IPS DF 4.7 (cell line): ENCODE measurements around the gene TCEAL4.
"Not testable (repeated sequence)": the region's sequence is repeated elsewhere in the genome, so short reads cannot be mapped to it uniquely, and the experiment has no call there.

Source experiments
- DNase-seq: peaks from one replicate; pipeline ENCODE4 v3.0.0-alpha.2; 2013; ENCODE audit warnings: low spot score; ENCODE audit errors: extremely low read depth

TCEAL4 gene

DNA sequence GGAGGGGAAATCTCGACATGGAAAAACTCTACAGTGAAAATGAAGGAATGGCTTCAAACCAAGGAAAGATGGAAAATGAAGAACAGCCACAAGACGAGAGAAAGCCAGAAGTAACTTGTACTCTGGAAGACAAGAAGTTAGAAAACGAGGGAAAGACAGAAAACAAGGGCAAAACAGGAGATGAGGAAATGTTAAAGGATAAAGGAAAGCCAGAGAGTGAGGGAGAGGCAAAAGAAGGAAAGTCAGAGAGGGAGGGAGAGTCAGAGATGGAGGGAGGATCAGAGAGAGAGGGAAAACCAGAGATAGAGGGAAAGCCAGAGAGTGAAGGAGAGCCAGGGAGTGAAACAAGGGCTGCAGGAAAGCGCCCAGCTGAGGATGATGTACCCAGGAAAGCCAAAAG is 1.3 kb downstream of the TCEAL4 start:
- no peak for DNase-seq

DNA sequence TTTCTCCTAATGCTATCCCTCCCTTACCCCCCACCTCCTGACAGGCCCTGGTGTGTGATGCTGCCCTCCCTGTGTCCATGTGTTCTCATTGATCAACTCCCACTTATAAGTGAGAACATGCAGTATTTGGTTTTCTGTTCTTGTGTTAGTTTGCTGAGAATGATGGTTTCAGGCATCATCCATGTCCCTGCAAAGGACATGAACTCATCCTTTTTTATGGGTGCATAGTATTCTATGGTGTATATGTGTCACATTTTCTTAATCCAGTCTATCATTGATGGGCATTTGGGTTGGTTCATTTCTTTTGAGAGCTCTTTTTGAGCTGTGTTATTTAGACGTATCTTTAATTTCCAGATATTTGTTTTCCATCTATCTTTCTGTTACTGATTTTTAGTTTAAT is 7.0 kb downstream of the TCEAL4 start:
- not testable (repeated sequence) for DNase-seq

DNA sequence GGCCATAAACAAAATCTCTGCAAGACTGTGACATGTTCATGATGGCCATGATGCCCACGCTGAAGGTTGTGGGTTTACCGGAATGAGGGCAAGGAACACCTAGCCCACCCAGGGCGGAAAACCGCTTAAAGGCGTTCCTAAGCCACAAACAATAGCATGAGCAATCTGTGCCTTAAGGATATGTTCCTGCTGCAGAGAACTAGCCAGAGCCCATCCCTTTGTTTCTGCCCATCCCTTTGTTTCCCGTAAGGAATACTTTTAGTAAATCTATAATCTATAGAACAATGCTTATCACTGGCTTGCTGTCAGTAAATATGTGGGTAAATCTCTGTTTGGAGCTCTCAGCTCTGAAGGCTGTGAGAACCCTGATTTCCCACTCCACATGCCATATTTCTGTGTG is 9.9 kb downstream of the TCEAL4 start:
- DNase-seq = not testable (repeated sequence)

DNA sequence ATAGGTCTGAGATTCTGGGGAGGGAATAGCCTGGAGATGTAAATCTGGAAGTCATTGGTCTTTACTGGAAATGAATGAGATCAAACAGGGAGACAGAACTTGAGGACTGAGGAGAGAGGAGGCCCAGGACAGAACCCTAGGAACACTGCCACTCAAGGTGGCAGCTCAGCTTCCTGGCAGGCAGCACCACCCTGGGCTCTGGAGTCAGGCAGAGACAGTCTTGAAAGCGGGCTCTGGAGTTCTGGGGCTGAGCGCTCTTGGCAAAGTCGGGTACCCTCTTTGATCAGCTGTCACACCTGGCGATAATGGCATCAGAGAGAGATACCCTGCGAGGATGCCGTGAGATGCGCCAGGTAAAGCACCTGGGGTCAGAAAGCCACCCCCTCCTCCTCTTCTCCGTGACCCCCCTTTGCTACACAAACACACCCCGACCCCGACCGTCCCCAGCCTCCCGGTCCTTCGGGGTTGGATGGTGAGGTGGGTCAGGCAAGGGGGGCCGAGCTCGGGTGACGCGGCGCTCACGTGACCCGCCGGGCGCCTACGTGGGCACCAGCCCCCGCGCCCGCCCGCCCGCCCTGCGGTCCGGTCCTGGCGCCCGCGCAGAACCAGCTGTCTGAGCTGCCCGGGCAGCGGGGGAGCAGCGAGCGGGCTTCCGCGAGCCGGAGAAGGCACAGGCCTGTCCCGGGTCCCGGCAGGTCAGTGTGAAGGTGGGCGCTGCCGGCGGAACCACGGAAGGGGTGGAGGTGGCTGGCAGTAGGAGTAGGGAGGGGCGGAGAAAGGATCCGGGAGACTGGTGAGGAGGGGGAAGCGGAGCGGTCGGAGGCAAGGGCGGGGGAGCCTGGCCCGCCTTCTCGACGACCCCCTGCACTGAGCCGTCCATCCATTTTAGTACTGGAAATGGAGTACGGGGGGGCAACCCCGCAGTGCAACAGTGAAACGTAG is 22.3 kb downstream of the TCEAL4 start, which contains the start of gene TCEAL3:
Gene TCEAL3 (plus strand): TSS at position 600 of the 942 bp plus-strand sequence. CDS start 1,102 bp downstream, outside the sequence.
- no peak for DNase-seq

DNA sequence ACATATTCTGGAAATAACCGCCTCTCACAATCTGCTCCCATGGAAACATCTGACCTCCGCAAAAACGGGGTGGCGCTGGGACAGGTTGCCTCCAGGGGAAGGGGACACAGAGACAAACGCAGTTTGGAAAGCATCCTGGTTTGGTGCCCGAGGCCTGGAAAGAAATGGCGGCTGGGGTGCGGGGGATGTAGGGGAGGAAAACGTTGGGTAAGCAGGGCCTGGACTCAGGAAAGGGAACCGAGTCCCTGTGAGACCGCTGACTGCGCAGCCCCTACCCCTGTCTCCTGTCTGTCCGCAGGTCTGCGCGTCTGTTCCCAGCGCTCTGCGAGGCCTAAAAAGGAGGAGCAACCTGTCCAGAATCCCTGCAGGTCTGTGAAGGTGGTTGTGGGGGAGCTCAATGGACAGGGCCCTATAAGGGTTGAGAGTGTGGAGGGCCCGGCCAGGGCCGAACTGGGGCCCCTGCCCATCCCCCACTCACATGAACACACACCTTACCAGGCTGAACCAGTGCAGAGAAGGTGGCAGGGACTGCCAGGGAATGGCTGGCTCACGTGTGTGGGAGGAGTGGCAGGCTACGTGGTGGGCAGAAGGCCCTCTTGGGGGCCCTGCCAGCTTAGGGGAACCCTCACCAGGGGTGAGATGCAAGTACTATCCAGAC is 23.1 kb downstream of the TCEAL4 start:
- DNase-seq = no peak

DNA sequence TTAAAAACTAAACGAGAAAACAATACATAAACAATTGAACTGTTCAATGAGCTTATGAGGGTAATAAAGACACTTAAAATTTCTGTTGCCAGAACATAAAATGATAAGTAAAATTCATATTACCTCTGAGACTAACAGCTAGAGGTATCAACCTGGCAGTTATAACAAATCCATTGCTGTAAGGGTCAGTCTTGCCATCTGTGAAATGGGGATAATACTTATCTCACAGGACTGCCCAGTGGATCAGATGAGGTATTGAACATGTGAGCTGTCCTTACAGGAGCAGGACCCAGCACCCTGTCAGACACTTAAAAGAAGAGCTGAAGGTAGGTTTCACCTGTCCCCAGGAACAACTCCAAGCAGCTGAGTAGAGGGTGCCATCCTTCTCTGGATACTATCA is 25.0 kb downstream of the TCEAL4 start:
- DNase-seq = no peak

DNA sequence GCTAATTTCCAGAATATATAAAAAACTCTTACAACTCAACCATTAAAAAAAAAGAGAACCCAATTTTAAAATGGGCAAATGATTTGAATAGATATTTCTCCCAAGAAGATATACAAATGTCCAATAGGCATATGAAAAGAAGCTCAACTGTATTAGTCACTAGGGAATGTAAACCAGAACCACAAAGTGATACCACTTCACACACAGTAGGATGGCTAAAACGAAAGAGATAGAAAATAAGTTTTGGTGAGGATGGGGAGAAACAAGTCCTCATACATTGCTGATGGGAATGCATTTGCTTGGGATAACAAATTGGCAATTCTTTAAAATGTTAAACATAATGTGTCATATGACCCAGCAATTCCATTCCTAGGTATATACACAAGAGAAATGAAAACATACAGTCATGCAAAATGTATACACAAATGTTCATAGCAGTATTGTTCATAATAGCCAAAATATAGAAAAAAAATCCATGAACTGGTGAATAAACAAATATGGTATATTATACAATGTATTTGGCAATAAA is 28.1 kb downstream of the TCEAL4 start:
- no peak for DNase-seq

DNA sequence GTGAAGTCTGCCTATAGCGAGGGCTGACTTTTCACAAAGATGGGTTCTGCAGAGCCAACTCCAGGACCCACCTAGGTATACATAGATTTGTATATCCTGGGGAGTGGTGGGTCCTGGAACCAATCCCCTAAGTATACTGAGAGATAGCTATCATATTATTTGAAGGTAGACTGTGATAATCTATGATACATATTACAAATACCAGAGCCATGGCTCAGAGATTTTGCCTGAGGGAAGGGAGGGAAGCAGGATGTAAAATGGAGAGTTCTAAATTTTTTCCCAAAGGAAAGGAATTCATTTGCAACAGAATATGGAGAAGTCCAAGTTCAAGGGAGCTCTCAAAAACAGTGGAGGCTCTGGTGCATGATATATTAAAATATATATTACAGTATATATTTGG is 29.7 kb downstream of the TCEAL4 start:
- no peak for DNase-seq

DNA sequence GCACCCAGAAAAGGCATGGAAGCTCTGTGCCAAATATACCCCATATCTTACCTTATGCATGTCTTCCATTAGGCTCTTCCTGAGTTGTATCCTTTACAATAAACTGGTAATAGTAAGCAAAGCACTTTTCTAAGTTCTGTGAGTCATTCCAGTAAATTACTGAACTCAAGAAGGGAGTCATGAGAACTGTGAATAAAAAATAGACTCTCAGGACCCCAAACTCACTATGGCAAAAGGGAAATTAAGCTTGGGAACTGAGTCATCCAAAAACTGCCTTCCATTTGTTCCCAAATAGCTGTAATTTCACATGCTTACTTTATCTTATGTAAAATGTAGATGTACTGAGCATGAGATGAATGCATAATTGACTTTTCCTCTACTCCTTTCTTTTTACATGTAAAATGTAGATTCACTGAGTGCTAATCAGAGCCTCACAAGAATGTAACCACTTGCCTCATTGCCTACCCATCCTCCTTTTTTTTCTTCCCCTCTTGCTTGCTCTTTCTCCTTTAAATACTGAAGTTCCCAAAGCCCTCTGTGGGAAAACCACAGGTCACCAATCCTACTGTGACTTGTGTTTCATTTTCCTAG is 30.6 kb downstream of the TCEAL4 start:
- no peak for DNase-seq

DNA sequence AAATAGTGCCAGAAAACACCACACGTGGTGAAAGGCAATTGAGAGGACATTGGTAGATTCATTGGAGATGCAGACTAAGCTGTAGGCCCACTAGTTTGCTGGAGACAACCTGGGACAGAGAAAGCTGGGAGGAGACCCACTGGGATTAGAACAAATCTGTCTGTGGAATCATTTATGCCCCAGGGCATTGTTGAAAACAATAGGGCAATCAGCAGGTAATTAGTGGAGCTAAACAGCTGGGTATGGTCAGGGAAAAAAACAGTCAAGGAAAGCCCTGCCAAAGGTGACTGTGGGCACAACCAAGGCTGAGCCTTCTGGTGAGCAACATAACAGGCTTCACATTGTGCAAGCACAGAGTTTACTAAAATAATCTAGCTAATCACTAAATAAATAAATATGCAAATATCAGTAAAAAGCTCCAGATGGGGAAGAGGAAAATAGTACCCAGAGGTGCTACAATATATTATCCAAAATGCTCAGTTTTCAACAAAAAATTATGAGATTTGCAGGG is 31.4 kb downstream of the TCEAL4 start:
- DNase-seq = no peak

DNA sequence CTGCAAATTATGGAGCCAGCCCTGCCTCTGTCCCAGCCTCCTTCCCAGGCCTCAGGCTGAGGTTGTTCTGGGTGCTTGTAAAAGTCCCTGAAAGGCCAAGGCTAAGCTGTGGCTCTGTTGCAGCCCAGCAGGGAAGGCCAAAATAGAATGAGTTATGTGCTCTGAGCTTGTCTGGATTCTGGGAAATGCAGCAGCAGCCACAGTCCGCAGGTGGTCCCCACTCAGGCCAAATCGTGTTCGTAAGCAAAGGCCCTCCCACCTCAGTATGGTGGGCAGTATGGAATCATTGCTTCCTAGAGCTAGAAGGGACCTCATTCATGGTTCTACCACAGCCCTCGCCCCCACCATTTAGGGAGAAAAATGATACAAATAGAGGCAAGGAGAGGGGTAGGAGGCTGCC is 38.8 kb downstream of the TCEAL4 start:
- DNase-seq = no peak

DNA sequence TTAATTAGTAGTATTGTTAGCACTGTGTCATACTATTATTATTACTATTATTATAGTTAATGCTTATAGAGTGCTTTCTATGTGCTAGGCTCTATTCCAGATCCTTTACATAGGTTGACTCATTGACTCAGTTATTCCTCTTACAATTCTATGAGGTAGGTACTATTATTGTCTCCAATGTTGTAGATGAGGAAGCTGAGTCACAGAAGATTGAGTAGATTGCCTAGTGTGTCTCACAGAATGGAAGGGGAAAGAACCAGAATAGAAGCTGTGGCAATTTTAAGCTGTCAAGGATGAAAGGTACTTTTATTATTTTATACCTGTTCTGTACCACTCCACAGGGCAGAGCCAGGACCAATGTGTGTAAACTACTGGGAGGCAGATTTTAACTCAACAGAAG is 41.5 kb downstream of the TCEAL4 start:
- no peak for DNase-seq

DNA sequence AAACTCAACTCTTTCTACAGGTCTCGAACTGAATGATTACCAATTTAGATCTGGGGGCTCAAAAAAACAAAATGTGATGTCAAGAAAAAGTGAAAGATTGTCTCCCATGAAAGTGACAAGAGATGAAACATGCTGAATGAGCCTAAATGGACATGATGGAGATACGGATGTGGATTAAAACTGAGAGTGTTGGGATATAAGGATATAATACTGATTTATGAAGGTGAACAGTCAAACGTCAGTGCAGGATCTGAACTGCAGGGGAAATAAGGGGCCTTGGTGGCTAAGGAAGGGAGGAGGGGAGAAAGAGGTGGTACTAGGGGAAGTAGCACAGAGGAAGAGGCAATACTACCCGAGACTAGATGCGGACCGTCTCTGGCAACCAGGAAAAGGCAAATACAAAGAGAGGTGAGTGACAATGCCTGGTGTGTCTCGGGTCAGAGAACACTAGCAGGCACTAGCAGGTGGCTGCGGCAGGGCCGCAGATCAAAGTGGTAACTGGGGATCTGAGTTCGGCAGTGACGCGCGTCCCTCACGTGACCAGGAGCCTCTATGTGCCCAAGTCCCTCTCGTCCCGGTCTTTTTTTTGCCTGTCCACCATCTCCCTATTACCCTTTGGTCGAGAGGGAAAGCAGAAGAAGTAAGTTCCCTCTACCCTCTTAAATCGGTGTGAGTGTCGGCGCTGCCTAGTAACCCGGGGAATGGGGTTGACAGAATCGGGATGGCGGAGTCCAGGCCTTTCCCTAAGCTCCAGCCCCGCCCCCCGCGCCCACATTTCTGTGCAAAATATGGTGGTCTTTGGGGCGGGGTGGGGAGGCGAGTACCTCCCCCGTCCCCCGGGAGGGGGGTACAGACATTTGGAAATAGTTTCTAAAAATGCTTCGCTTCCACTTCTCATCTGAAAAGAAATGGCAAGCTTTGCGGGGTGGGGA is 43.3 kb downstream of the TCEAL4 start, which contains the start of gene TCEAL1:
Gene TCEAL1 (plus strand): TSS at position 590 of the 932 bp plus-strand sequence. CDS start 942 bp downstream, outside the sequence.
- no peak for DNase-seq

DNA sequence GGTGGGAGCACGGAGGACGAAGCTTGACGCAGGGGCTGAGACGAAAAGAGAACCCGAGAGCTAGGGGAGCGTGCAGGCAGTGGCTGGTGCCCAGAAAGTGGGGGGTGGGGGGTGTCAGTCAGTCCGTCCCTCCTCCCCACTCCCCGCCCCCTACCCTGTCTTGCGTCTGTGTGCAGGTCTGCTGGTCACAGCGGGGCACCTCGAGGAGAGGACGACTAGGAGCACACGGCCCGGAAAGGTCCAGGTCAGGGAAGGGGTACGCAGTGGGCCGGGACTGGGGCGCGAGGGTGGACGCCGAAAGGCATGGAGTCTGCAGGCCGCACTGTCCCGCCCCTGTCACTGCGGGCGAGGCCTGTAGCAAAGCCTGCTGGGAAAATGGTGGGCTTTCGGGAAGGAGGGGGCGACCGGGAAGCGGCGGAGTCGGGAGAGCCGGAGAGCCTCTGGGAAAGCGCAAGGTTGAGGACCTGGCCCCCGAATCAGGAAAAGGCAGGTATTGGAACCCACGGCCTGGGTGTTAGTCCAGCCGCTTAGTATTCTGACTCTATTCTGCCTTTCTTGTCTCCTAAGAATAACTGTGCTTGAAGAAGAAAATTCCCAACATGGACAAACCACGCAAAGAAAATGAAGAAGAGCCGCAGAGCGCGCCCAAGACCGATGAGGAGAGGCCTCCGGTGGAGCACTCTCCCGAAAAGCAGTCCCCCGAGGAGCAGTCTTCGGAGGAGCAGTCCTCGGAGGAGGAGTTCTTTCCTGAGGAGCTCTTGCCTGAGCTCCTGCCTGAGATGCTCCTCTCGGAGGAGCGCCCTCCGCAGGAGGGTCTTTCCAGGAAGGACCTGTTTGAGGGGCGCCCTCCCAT is 44.2 kb downstream of the TCEAL4 start:
- no peak for DNase-seq

DNA sequence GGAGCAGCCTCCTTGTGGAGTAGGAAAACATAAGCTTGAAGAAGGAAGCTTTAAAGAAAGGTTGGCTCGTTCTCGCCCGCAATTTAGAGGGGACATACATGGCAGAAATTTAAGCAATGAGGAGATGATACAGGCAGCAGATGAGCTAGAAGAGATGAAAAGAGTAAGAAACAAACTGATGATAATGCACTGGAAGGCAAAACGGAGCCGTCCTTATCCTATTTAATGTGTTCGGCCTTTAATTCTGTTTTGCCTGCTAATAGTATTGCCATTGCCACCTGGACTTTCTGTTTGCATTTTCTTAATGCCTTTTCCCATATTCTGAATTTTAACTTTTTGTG is 44.8 kb downstream of the TCEAL4 start:
- DNase-seq = no peak

DNA sequence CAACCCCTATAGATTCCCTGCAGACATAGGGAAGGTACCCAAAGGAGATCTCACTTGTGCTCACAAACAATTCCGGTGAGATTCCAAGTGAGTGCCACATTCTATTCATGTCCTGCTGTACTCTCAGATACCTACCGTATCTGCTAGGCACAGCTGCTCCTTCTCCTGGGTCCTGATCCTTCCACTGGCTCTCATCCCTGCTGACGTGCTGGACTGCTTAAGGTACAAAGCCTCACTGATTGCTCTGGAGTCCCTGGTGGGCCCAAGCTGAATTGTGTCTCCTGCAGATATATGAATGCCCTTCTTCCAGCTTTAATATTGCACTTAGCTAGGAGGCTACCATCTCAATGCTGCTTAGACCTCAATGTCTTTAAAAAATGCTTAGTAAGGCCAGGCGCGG is 45.8 kb downstream of the TCEAL4 start:
- DNase-seq = no peak

DNA sequence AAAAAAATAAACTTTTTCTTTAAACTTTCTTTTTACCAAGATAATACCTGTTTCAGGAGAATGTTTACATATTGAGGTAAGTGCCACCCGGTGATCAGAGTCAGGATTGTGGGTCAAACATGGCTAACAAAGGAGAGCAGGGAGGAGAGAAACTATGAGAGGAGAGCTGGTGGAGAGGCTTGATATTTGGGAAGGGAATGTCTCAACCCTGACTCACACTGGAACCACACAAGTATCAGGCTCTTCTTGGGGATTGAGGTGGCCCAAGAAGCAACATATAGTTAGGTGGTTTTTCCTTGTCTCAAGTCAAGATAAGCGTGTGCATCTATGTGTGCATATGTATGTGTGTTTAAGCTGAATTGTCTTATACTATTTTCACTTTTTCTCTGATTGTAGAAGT is 50.1 kb downstream of the TCEAL4 start:
- no peak for DNase-seq
